Measurements from ENCODE around the gene CYB561.

Gene CYB561

DNA sequence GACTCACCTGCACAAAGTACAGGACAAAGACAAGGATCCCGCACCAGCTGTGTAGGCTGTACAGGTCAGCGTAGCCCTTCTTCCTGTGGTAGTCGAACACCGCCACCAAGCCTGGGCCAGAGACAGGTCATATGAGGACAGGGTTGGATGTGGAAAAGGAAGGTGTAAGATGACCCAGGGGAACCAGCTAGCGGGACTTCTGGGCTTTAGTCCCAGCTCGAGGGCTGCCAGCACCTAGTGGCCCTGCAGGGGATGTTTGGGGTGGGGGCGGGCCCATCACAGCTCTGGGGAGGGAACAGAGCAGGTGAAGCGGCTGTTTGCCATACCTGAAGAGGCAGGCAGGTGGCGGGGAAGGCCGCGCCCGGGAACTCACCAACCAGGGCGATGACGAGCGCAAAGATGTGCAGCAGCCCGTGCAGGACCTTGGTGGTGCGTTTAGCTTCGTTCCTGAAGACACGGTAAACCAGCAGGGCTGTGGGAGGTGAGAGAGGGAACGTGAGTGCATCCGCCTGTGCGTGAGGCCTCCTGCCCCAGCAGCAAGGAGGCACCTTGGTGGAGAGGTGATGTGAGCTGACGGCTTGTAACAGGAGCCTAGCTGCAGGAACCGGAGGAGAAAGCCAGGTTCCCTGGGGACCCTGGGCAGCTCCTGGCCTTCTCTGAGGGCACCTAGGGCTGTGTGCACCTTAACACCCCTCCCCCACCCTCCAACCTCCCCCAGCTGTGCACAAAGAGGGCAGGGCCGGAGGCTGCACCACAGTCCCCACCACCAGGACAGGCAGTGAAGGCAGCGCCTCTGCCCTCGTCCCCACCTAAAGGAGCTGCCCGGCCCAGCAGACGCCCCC lies 10.2 kb downstream of the CYB561 start:
- in situ Hi-C loops (cut with MboI; ENCODE audit: low sequenced_read_pairs): no loop called here

- in situ Hi-C loops (cut with MboI; ENCODE audit: low sequenced_read_pairs): no loop called here
Observed at GRCh38 chr17:63434951-63435571, 11.0 kb downstream of the CYB561 start.

DNA sequence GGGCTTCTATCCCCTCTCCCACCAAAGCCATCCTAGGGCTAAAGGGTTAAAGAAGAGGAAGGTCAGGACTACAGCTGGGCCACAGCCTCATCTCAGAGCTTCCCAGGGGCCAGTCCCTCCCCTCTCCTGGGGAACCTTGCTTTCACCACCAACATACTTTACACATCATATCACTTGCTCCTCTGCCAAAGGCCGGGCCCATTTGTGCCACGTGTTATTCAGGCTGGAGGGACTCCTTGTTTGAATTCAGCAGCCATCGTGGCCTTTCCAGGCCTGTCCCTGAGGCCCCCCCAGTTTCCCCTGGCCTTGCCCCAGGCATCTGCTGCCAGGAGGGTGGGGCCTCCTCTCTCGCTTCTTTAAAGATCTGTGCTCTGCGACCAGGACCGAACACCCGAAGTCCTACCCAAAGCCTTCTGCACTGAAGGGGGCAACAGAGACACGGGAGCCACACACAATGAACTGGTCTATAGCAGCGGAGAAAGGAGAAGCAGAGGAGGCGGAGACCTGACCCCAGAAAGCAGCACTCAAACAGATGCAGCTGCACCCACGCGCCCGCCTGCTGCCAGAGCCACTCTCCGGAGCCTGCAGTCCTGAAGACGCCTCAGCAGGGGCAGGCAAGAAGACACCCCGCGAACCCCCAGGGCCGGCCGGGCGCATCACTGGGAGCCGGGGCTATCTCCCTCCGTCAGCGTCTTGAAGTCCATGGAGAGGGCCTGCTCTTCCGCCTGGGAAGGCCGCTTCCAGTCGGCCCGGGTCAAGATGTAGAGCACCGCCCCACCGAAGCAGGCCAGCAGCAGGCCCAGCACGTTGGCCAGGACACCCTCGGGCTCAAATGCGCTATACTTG lies 12.1 kb downstream of the CYB561 start:
- in situ Hi-C loops (cut with MboI; ENCODE audit: low sequenced_read_pairs): no loop called here

DNA sequence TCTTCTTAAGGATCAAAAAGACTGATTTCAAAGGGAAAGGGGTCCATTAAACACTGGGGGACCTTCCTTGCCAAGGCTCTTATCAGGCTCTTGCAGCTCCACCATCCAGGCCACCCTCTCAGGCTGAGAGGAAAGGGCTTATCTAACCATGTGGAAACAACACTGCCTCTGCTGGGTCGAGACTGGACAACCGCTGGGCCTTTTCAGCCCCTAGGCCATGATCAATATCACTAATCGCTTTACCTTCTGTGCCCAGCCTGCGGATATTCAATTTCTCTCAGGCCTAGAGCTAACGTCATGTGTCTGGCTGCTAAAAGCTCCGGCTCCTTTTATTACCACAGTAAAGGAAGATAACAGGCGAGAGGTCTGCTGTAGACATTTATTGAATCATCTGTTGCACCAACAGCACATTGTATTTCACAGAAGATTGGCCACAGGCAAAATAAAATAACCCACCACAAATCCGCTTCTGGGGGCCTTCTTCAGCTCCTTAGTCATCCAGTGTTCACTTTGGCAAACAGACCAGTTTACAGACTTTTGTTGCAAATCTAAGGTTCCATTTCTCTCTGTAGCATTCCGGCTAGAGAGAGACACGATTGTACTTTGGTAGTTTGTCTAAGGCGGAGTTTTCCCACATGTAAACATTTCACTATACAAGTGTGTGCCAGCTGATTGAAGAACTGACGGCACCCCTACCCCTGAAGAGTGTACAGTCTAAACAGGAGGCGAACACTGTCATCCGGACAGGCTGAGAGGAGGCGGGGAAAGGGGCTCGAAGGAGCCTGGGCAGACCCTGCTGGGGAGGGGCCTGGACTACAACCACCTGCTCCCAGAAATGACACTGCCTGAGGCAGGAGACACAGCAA lies 13.9 kb downstream of the CYB561 start:
- in situ Hi-C loops (cut with MboI; ENCODE audit: low sequenced_read_pairs): no loop called here

DNA sequence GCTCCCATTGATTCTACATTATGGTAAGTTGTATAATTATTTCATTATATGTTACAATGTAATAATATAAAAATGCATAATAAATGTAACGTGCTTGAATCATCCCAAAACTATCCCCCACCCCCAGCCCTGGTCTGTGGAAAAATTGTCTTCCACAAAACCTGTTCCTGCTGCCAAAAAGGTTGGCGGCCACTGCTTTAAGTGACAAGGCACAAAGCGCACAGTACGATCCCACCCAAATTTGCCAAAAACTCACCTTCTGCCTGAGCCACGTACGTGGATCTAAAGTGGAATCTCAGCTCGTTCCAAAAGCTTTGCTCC lies 14.5 kb downstream of the CYB561 start:
- in situ Hi-C loops (cut with MboI; ENCODE audit: low sequenced_read_pairs): no loop called here

GRCh38 chr17:63430223-63430622 lies 15.9 kb downstream of the CYB561 start:
- in situ Hi-C loops (cut with MboI; ENCODE audit: low sequenced_read_pairs): no loop called here

DNA sequence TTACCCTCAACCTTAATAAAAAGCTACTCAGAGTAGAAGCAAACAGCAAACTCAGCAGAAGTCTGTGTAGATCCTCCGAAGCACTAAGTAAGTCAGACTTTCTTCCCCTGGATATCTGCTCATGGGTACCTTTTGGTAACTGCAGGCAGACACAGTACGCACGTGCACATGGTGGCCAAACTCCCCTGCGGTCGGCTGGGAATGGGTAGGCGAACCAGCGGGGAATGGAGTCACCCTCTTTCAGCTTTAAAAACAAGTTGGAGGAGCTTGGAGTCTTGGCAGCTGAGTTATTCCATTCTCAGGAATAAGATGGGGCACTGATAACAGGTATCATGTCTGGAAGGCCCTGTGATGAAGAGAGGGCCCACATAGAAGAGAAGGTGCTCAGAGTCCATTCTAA lies 16.3 kb downstream of the CYB561 start:
- in situ Hi-C loops (cut with MboI; ENCODE audit: low sequenced_read_pairs): no loop called here

- in situ Hi-C loops (cut with MboI; ENCODE audit: low sequenced_read_pairs): no loop called here
Observed at GRCh38 chr17:63426917-63427308, 19.2 kb downstream of the CYB561 start.

DNA sequence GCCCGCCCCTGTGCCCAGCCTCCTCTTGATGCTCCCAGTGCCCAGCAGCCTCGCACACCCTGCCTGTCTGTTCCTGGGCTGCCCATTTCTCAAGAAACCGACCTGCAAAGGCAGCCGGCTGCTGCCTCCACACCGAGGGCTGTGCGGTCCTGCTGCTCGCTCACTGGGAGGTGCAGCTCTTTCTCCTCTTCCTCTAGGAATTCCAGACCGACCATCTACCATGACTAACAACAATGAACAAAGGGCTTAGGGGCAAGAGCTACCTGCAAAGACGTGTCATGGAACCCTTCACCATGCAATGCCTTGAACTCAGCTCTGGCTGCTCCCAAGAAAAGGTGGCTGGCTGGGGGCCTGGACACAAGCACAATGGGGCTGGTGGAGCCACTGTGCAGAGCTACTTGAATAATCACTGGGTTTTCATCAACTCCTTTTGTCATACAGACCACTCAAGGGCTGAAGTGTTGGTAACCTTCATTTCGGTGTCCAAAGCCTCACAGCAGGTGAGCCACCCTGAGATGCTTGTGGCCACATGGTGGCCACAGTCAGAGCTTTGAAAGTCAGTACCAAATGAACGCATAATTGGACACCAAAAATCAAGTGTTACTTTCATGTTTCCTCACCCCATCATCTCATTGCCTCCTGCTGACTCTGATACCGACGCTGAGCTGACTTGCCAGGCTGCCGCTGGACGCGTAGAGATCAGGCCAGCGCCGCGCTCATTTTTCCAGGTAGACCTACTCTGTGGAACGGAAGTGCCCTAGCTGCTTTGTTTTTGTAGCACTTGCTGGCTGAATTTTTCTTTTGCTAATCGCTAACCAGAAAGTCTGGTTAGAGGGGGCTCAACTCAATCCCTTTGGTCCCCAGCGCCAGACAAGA lies 19.8 kb downstream of the CYB561 start:
- in situ Hi-C loops (cut with MboI; ENCODE audit: low sequenced_read_pairs): no loop called here

GRCh38 chr17:63425483-63425882 lies 20.6 kb downstream of the CYB561 start:
- in situ Hi-C loops (cut with MboI; ENCODE audit: low sequenced_read_pairs): no loop called here

DNA sequence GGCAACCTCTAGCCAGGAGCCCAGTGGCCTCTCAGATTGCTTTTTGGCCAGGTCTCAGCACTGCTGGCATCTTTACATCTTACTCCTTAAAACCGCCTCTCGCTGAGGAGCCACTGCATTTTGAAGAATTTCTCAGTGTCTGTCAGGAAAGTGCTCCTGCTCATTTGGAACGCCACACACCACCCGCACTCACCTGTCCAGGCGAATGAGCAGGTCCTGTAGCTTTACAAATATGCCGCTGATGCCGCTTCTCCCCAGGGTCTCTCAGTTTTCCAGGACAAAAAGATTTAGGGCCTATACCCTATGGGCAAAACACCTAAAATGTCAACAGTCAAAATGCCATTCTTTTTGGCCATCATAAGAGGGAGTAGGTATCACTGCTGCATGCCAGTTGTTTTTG lies 22.1 kb downstream of the CYB561 start:
- in situ Hi-C loops (cut with MboI; ENCODE audit: low sequenced_read_pairs): no loop called here

DNA sequence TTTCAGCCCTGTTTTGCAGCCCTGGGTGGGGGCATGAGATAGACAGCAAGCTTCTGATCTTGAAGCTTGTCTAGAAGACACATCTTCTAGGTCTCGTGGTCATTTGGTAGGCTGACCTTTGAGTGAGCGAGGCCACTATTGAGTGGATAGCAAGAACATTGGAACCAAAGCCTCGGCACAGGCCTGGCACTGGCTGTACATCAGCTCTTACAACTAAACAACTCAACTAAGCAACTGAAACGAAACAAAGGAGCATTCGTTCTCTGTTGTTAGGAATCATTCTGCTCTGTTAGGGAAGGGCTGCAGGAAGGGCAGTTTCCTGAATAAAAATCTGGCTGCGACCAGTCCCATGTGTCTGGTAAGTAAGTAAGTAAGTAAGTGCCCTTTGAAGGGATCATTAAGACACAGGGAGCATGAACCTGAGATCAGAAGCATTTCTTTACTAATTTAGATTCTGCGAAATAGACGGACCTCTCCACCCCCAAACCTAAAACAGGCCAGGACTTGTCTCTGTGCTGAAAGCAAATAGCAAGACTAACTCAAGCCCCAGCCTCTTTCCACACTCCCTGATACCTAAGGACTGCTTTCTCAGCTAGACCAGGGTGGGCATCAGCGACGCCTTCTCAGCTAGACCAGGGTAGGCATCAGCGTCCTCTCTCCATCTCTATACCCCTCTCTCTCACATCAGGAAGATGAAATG lies 22.7 kb downstream of the CYB561 start:
- in situ Hi-C loops (cut with MboI; ENCODE audit: low sequenced_read_pairs): no loop called here

GRCh38 chr17:63421681-63422645 lies 24.1 kb downstream of the CYB561 start:
- in situ Hi-C loops (cut with MboI; ENCODE audit: low sequenced_read_pairs): no loop called here

DNA sequence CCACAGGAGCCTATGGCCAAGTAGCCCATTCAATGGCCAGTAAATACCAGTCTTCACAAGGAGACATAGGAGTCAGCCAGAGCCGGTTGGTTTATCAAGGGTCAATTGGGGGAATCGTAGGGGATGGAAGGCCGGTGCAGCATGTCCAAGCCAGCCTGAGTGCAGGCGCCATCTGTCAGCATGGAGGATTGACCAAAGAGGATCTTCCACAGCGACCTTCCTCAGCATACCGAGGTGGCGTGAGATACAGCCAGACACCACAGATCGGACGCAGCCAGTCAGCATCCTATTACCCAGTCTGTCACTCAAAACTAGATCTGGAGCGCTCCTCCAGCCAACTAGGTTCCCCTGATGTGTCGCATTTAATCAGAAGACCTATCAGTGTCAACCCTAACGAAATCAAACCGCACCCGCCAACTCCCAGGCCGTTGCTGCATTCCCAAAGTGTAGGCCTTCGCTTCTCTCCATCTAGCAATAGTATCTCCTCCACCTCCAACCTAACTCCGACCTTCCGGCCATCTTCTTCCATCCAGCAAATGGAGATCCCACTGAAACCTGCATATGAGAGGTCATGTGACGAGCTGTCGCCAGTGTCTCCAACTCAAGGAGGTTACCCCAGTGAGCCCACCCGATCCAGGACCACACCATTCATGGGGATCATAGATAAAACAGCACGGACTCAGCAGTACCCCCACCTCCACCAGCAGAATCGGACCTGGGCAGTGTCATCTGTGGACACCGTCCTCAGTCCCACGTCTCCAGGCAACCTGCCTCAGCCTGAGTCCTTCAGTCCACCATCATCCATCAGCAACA lies 25.0 kb downstream of the CYB561 start:
- in situ Hi-C loops (cut with MboI; ENCODE audit: low sequenced_read_pairs): no loop called here

DNA sequence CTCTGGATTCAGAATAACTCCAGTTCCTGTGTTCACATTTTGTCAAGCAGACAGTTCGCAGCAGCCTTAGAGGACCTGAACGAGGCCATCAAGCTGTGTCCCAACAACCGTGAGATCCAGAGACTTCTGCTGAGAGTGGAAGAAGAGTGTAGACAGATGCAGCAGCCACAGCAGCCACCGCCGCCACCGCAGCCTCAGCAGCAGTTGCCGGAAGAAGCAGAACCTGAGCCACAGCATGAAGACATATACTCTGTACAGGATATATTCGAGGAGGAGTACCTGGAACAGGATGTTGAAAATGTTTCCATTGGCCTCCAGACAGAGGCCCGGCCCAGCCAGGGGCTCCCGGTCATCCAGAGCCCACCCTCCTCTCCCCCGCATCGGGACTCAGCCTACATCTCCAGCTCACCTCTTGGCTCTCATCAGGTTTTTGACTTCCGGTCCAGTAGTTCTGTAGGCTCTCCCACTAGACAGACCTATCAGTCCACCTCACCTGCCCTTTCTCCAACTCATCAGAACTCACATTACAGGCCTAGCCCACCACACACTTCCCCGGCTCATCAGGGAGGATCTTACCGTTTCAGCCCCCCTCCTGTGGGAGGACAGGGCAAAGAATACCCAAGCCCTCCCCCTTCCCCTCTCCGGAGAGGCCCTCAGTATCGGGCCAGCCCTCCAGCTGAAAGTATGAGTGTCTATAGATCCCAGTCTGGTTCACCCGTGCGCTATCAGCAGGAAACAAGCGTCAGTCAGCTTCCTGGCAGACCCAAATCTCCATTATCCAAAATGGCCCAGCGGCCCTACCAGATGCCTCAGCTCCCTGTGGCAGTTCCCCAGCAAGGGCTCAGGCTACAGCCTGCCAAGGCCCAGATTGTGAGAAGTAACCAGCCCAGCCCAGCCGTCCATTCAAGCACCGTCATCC lies 25.9 kb downstream of the CYB561 start:
- in situ Hi-C loops (cut with MboI; ENCODE audit: low sequenced_read_pairs): no loop called here

DNA sequence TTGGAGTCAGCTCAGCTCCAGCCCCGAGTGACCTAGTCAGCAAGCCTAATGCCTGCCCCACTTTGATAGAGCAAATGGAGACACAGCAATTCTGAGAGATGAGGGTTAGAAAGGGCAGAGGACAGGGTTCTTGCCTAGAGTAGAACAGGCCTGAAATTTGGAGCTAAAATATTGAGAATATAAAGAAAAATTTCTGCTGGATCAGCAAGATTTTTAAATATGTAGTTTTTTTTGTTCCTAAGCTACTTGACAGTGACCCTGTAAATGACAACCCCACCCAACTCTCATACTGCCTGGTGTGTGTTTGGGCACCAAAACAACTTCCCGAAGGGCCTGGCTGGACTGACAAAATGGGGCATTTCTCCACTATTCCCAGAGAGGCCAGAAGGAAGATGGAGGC lies 26.7 kb downstream of the CYB561 start:
- in situ Hi-C loops (cut with MboI; ENCODE audit: low sequenced_read_pairs): no loop called here
